GM12891 (cell line): Measurements from ENCODE around the gene PANK4.

Experiments used
- PAX5 ChIP-seq: IDR thresholded peaks from 2 replicates; pipeline ENCODE4 v1.6.1; 2011; ENCODE audit warnings: low read length, moderate library complexity, mild to moderate bottlenecking; ENCODE audit not compliant: insufficient read depth, severe bottlenecking
- POLR2A ChIP-seq: IDR thresholded peaks from 2 replicates; pipeline ENCODE4 v1.6.1; 2011; ENCODE audit warnings: low read depth, low read length, control low read depth
- POLR2AphosphoS5 ChIP-seq: IDR thresholded peaks from 2 replicates; pipeline ENCODE4 v1.6.1; 2011; ENCODE audit warnings: low read depth, low read length, control low read depth
- POU2F2 ChIP-seq: IDR thresholded peaks from 2 replicates; pipeline ENCODE4 v1.6.1; 2011; ENCODE audit warnings: low read depth, mild to moderate bottlenecking, control low read depth, low read length, moderate library complexity
- SPI1 ChIP-seq: IDR thresholded peaks from 2 replicates; pipeline ENCODE4 v1.6.1; 2011; ENCODE audit warnings: low read depth, low read length, control low read depth
- TAF1 ChIP-seq: IDR thresholded peaks from 2 replicates; pipeline ENCODE4 v1.6.1; 2011; ENCODE audit warnings: low read depth, low read length, control low read depth

DNA sequence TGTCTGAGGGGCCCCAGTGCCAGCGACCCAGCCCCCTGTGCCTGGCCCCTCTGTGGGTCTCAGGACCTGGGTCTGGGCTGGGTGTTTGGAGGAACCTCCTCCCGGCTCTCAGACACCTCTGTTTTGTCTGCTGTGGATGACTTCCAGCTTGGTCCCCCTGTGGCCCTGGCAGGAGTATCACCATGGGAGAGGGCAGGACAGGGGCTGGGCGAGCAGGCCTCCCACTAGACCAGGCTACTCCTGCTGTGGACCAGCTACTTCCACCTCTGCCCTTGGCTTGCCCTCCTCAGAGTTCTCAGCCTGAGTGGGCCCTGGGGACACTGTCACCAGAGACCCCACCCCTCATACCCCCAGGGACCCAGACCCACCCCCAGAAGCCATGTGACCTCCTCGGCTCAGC is 28.5 kb downstream of the PANK4 start:
- TF ChIP-seq POLR2A (no peak), POLR2AphosphoS5 (no peak), TAF1 (no peak), POU2F2 (no peak), PAX5 (no peak), SPI1 (no peak)
